ENCODE data around the gene ROM1. TPM values are rescaled to one million over a fixed set of nuclear protein-coding genes. Genes with fewer than 3 reads are reported as not detected.
A peak's percentile ranks its signal among the peaks of the same experiment; 100 is the strongest.

The ROM1 gene, protein sequence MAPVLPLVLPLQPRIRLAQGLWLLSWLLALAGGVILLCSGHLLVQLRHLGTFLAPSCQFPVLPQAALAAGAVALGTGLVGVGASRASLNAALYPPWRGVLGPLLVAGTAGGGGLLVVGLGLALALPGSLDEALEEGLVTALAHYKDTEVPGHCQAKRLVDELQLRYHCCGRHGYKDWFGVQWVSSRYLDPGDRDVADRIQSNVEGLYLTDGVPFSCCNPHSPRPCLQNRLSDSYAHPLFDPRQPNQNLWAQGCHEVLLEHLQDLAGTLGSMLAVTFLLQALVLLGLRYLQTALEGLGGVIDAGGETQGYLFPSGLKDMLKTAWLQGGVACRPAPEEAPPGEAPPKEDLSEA
- total RNA-seq = 10 to 100 TPM in 1 of 2 donors, 1 to 10 TPM in 1; 8.0 to 12.7 TPM

DNA sequence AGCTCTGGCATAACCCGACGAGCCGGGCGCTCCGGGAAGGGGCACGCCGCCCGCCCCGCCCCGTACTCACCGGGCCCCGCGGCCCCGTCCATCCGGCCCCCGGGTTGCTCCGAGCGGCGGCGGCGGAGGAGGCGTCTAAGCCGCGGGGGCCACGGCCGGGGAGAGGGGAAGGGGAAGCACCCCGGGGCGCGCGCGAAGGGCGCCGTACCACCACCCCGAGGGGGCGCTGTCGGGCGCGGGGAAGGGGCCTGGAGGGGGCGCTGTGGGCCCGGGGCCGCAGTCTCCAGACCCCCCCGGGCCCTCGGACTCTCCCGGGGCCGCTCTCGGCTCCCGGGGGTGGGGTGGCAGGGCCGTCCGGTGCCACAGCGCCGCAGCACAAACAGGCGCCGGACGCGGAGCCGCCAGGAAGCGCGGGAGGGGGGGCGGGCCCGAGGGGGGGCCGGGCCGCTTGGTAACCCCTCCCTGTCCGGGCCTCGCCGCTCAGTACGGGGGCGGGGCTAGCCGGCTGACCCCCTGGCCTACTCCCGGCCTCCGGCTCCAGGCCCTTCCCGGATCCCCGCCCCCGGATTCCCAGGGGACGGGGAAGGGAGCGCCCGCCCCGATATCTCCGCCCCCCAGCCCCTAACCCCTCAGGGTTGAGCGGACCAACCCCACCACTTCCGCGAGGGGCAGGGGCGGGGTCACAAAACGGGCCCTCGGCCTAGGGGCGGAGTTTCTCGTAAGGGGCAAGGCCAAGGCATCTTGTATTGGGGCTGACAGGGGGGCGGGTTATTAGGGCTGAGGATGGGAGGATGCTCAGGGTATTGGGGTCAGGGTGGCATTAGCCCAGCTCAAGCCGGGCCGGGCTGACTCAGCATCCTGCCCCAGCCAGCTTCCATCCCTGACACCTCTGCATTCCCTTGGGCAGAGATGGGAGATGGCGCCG is at the start of gene ROM1, which contains the start of gene EML3:
TSS of gene ROM1 (plus strand) at position 892 of the 925 bp plus-strand sequence. CDS start at position 917, 25 bp downstream.
TSS of gene EML3 (minus strand) at position 410 of the 925 bp plus-strand sequence. CDS start at position 92, 318 bp downstream.
- TF ChIP-seq, protein P1, sequence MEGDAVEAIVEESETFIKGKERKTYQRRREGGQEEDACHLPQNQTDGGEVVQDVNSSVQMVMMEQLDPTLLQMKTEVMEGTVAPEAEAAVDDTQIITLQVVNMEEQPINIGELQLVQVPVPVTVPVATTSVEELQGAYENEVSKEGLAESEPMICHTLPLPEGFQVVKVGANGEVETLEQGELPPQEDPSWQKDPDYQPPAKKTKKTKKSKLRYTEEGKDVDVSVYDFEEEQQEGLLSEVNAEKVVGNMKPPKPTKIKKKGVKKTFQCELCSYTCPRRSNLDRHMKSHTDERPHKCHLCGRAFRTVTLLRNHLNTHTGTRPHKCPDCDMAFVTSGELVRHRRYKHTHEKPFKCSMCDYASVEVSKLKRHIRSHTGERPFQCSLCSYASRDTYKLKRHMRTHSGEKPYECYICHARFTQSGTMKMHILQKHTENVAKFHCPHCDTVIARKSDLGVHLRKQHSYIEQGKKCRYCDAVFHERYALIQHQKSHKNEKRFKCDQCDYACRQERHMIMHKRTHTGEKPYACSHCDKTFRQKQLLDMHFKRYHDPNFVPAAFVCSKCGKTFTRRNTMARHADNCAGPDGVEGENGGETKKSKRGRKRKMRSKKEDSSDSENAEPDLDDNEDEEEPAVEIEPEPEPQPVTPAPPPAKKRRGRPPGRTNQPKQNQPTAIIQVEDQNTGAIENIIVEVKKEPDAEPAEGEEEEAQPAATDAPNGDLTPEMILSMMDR (IDR thresholded peaks at IDR 0.05) = peak; percentile 90 to 97 (median 92)
- TF ChIP-seq POLR2AphosphoS5 (IDR thresholded peaks at IDR 0.05) = peak; percentile 56
- TF ChIP-seq POLR2A (IDR thresholded peaks at IDR 0.05) = peak; percentile 7
- peaks cover 3% of the 10 kb centered on the region for H3K4me1 ChIP-seq (replicated peaks)
- H3K27me3 ChIP-seq (replicated peaks; ENCODE audit: insufficient read depth) = no peaks in the 10 kb centered on the region
- 3% methylated on average over 29 of the region's 91 CpGs for WGBS
- intact Hi-C loops (cut with DNase I) = loop anchor here (5.0 kb wide), 1 partner anchor 65 kb away; the partner anchor contains the start of gene AHNAK
- H3K9me3 ChIP-seq = no peaks in the 10 kb centered on the region
- H3K36me3 ChIP-seq = no peaks in the 10 kb centered on the region
- peak within 1 kb of the TSS; percentile 75 for H3K4me3 ChIP-seq
- peak; percentile 76 for DNase-seq (ENCODE audit: low spot score)
- H3K27ac ChIP-seq = peak within 1 kb of the TSS; percentile 97 to 98

DNA sequence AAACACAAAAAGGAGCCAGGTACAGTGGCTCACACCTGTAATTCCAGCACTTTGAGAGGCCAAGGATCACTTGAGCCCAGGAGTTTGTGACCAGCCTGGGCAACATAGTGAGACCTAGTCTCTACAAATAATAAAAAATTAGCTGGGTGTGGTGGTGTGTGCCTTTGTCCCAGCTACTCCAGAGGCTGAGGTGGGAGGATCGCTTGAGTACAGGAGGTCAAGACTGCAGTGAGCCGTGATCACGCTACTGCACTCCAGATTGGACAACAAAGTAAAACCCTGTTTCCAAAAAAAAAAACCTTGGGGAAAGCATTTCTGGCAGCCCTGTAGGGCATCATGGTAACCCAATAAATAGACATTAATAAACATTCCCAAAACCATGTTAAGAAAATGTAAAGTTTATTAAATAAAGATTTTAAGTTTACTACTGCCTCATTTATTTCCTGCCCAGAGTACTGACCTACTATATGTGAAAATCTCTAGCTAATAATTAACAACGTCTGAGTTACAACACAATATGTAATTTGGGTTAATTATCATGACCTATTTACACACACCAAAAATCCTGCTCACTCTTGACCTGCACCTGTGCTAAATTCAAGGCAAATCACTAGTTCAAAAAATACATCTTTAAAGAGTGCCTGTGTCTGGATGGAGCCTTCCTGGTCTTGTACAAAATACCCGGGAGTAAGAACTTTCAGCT is 47.8 kb upstream of the ROM1 start:
- intact Hi-C loops (cut with DNase I) = no loop called here
- WGBS = 63% methylated on average over 5 of the region's 5 CpGs
- no peaks in the 10 kb centered on the region for H3K4me1 ChIP-seq (replicated peaks)
- no peaks in the 10 kb centered on the region for H3K9me3 ChIP-seq
- H3K4me3 ChIP-seq = no peak overlapping the region
- peaks cover 9 to 33% of the 10 kb centered on the region in 2 donors for H3K36me3 ChIP-seq
- no peak for DNase-seq (ENCODE audit: low spot score)
- no peaks in the 10 kb centered on the region for H3K27me3 ChIP-seq (replicated peaks; ENCODE audit: insufficient read depth)
- no peak overlapping the region for H3K27ac ChIP-seq
- TF ChIP-seq, protein P1 (IDR thresholded peaks at IDR 0.05) = no peak
- no peak for TF ChIP-seq POLR2A (IDR thresholded peaks at IDR 0.05)

DNA sequence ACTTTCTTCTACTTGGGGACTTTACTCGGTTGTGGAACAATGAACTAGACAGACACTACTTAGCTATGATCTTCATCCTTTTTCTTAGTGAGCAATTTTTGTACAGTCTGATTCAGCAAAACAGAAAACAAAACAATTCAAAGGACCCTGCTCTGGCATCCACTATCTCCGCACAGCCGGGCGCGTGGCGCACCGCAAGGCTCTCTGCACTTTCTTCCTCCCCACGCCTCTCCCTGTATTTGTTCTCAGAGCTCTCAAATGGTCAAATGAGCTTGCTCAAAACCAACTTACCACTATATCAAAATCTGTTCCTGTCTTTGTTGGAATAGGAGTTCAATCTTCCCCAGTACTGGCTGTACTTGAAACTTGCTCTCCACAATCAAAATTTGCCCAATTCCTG is 46.8 kb upstream of the ROM1 start:
- Histone ChIP-seq H3K4me1 (replicated peaks) (no peaks in the 10 kb centered on the region), H3K4me3 (no peak overlapping the region), H3K27me3 (replicated peaks; ENCODE audit: insufficient read depth) (no peaks in the 10 kb centered on the region), H3K27ac (no peak overlapping the region), H3K9me3 (no peaks in the 10 kb centered on the region), H3K36me3 (peaks cover 9 to 33% of the 10 kb centered on the region in 2 donors)
- TF ChIP-seq POLR2A (IDR thresholded peaks at IDR 0.05) (no peak), POLR2AphosphoS5 (IDR thresholded peaks at IDR 0.05) (no peak)
- TF ChIP-seq, protein P1 (IDR thresholded peaks at IDR 0.05) = no peak
- DNase-seq (ENCODE audit: low spot score) = no peak
- 85% methylated on average over 8 of the region's 8 CpGs for WGBS
- intact Hi-C loops (cut with DNase I) = no loop called here

DNA sequence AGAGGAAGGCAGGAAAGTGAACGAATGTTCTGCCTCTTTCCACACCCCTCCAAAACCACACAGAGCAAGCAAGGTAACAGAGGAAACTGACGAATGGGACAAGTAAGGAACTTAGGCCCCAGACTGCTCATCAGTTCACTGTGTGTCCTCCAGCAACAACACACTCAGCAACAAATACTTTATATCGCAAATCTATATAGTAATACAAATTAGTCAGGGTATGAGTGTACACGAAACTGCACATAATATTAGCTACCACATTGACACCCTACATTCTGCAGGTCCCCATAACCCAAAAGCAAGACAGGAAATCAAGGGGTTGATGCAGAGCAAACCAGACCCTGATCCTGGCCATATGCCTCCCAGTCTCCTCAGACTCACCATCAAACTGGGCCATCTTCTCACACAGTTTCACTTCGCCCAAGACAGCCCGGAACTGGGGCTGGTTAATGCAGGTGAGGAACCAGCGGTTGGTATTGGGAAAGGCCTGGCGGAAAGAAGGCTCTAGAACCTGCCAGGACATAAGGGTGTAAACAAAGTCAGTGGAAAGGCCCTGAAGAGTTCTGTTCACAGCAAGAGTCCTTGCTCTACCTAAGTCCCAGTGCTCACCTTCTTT is 45.9 kb upstream of the ROM1 start:
- intact Hi-C loops (cut with DNase I) = no loop called here
- no peaks in the 10 kb centered on the region for H3K27me3 ChIP-seq (replicated peaks; ENCODE audit: insufficient read depth)
- 87% methylated on average over 8 of the region's 8 CpGs for WGBS
- no peak for DNase-seq (ENCODE audit: low spot score)
- peaks cover 5% of the 10 kb centered on the region for H3K4me1 ChIP-seq (replicated peaks)
- H3K36me3 ChIP-seq = peaks cover 9 to 32% of the 10 kb centered on the region in 2 donors
- no peak overlapping the region for H3K4me3 ChIP-seq
- H3K27ac ChIP-seq = no peak overlapping the region
- no peaks in the 10 kb centered on the region for H3K9me3 ChIP-seq
- TF ChIP-seq, protein P1 (IDR thresholded peaks at IDR 0.05) = no peak

Measured in prostate gland (tissue), 2 donors.